ENCODE measurements around the gene RIOK3.
"Not testable (repeated sequence)": the region's sequence is repeated elsewhere in the genome, so short reads cannot be mapped to it uniquely, and the experiment has no call there.

The RIOK3 gene

DNA sequence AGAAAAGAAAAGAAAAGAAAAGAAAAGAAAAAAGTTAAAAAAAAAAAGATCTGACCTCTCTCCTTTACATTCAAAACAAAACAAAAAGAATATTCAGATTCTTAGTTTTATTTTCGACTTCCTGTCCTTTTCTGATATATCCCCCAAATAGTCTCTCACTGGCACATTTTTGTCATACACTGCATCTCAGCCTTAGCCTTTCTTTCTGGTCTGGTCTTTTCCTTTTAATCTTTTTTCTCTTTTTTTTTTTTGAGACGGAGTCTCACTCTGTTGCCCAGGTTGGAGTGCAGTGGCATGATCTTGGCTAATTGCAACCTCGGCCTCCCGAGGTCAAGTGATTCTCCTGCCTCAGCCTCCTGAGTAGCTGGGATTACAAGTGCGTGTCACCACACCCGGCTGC, 1.6 kb upstream of the RIOK3 start:
- no peak for DNase-seq

GRCh38 chr18:23452347-23452727, 750 bp upstream of the RIOK3 start:
- no peak for DNase-seq

GRCh38 chr18:23453680-23454058, 582 bp downstream of the RIOK3 start:
- DNase-seq: no peak

DNA sequence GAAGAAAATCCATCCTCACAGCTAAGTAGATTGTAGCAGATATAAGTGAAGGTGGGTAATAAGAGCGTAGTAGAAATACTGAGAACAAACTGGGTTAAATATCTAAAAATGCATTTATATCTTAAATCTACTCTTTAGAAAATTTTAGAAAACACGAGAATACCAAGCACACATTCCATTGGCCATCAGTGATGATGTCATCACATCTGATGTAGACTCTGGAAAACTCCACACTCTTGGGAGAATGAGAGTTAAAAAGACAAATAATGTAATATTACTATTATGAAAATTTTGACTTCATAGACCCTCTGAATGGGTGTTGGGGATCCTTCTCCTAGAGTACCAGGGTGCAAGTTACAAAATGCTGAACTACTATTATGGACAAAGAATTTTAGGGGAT, 3.7 kb downstream of the RIOK3 start:
- no peak for DNase-seq

DNA sequence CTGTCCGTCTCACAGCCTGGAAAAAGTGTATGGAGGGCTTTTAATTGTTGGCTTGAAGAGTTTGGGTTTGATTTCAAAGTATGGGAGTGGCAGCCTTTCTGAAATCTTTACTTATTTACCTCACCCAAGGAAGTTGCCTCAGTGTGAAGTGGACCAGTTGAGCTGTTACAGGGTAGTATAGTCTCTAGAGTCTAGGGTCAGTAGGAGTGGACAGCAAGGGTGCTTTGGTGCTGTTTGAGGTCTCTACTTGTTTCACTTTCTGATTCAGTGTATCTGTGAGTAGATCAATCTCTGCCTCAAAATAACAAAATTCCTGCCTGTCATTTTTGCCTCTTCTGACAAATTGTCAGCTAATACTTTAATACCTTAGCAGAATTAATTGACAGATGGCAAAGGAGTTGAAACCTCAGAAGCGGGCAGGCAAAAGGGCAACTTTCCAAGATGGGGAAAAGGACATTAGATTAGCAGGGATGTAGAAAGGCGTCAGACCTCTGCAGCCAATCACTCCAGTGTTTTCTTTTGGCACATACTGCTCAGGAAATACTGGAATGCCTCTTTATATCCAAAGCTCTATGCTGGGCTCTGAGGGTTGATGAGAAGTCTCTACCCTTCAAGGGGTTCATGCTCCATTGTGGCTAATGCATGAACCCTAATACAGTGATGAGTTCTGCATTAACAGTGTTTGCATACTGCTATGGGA, 5.9 kb downstream of the RIOK3 start:
- no peak for DNase-seq

- DNase-seq: no peak
These were observed 6.4 kb downstream of the RIOK3 start for GRCh38 chr18:23459530-23459921.

GRCh38 chr18:23460285-23461273, 7.5 kb downstream of the RIOK3 start:
- no peak for DNase-seq

DNA sequence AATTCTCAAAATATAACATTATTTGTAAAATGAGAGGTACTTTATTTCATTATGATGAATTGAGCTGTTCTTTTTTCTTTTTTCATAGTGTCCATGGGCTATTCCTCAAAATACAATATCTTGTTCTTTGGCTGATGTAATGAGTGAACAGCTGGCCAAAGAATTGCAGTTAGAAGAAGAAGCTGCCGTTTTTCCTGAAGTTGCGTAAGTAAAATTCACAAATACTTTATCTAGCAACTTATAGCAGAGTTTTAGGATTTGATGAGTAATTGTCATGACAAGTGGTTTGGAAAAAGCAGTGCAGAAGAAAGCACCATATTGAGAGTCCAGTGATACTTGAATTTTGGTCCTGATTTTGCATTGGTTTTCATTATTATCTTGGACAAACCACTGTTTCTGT, 9.8 kb downstream of the RIOK3 start:
- DNase-seq: no peak

GRCh38 chr18:23468753-23469459, 15.8 kb downstream of the RIOK3 start:
- no peak for DNase-seq

DNA sequence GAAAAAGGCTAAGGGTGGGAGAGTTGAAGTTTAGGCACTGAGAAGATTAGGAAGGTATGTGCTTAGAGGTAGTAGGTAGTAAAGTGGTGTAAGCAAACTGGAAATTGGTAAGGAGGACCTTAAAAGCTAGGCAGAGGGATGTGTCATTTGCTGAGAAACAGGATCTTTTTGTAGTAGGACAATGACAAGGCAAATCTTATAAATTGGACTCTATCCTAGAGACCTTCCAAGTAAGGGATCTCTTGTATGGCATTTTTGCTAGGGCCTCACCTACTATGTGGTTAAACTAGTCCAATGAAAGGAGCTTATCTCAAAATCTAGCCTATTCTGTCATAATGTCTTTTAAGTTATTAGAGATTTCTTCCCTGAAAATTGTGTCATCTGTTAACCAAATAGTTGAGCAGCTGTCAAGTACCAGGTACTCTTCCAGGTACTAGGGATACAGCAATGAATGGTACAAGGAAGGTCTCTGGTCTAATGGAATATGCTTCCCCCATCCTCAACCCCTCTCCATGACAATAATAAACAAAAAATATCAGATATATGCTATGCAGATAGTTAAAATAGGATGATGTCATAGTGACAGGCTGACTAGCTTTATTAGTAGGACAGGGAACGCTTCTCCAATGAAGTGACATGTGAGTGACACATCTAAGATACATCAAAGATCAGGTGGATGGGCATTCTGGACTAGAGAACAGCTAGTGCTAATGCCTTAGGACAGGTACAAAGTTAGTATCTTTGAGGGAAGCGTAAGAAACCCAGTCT, 17.7 kb downstream of the RIOK3 start:
- no peak for DNase-seq

GRCh38 chr18:23471486-23471885, 18.4 kb downstream of the RIOK3 start:
- no peak for DNase-seq

DNA sequence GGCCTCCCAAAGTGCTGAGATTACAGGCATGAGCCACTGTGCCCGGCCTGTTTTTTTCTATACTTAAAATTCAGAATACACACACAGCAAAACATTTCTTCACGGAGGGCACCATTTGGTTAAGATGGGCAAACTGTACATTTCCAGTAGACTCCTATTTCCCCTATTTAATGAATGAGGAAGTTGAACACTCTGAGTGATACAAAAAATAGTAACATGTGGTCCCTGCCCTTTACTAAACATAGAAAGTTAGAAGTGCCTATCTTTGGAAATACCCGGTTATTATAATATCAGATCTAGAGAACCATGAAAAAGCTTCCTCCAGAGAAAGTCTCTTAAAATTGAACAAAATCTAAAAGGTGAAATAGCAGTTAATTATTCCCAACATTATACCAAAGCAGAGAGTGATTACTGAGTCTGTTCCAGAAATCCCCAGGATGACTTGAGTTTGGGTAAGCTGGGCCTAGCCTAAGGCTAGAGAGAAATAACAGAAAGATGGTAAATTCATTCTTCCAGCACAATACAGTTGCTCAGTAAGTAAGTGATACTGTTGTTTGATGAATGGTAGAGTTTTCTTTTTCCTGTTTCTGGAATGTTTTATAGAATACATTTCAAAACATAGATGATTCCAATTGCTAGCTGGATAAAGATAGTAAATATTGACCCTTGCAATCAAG, 26.9 kb downstream of the RIOK3 start:
- no peak for DNase-seq

DNA sequence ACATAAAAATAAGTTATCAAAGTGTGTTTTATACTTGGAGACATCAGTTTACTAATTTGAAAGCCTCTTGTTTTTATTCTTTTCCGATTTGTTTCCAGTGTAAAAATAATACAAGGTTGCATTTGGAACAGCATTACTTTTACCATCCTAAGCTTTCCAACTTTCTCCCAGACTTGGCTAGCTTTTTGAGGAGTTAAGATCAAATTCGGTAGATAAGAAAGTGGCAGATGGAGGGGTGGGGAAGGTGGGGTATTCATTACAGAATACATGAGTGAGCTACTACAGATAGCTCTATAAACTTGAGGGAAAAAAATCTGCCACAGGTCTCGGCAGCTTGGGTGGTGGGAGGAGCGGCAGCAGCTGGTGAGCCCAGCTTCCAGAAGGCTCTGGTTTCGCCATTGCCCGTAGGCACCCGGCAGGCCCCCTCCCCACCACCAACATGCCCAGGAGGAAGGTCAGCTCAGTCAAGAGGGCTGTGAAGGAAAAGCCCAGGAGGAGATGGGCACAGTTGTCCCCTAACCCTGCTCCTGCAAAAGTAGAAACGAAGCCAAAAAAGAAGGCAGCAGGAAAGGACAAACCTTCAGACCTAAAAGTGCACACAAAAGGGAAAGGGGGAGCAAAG, 31.6 kb downstream of the RIOK3 start:
- no peak for DNase-seq

GRCh38 chr18:23485386-23485785, 32.3 kb downstream of the RIOK3 start:
- DNase-seq: no peak

DNA sequence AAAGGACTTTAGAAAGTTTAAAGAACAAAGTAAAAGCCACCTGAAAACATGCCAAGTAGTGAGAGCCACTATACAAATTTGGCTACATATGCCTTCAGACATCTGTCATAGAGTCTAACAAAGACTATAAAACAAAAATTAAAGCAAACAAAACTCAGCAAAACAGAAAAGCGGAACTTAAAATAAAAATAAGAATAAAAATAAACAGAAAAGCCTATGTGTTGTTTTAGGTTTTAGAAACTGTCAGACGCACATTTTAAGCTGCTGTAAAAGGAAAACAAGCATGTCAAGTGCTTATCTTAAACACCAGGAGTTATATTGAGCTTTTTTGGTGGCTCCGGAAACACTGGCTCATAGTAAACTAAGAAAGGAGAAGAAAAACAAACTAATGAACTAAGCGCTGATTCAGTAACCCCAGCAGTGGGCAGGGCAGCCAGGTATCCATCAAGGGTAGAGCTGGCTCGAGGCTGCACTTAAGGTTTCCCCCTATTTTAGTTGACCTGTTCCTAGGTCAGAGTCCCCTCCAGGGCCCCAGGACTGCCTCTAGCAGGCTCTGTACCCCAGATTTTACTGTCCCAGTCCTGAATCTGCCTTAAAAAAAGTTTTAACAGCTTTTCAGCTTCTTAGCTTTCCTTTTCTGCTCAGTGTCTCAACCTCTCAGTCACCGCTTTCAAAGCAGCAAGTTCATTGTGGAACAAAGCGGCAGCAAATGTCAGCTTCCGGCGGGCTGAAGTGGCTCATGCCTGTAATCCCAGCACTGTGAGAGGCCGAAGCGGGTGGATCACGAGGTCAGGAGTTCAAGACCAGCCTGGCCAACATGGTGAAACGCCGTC, 34.9 kb downstream of the RIOK3 start:
- no peak for DNase-seq

- not testable (repeated sequence) for DNase-seq
These were observed 36.5 kb downstream of the RIOK3 start for GRCh38 chr18:23489586-23489985.

- DNase-seq: no peak
These were observed 40.6 kb downstream of the RIOK3 start for GRCh38 chr18:23493654-23494053.

DNA sequence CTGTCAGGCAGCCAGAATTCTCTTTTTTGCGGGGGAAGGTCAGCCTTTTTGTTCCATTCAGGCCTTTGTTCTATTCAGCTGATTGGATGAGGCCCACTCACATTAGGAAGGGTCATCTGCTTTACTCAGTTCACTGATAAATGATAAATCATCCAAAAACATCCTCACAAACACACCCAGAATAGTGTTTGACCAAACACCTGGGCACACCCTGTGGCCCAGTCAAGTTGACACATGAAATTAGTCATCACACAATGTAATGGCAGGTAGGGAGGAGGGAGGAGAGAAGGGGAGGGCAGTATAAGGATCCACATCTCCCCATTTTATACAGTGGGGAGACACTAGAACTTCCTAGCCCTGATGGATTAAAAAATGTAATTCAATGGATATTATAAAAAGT, 41.9 kb downstream of the RIOK3 start:
- no peak for DNase-seq

DNA sequence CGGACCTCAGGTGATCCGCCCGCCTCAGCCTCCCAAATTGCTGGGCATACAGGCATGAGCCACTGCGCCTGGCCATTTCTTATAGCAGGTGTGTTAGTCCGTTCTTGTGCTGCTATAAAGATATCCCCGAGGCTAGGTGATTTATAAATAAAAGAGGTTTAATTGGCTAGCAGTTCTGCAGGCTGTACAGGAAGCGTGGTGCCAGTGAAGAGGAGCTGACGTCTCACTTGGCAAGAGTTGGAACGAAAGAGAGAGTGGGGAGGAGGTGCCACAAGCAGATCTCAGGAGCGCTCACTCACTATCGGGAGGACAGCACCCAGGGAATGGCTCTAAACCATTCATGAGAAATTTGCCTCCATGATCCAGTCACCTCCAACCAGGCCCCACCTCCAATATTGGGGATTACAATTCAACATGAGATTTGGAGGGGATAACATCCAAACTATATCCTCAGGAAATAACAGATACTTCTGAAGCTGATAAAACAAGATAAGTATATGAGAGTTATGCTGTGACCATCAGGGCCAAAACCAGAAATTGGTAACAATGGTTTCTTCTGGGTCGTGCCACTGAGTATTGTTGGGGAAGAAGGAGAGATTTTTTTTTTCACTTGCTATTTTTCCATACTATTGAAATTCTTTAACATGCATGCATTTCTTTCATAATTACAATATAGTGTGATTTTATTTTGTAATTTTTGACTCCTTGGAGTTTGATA, 42.8 kb downstream of the RIOK3 start:
- no peak for DNase-seq

DNA sequence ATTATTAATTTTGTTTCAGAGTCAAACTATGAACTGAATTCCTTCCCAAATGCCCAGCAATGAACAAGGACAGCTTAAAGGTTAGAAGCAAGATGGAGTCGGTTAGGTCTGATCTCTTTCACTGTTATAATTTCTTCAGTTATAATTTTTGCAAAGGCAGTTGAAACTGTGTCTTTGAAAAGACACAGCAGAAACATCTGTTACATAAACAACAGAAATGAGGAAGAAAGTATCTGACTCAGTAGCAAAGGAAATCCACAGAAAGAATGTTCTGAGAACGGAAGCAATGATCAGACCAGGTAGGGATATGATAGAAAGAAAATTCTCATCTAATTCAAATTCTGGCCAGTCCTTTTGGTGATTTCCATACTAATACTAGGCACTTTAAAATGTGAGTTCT, 45.0 kb downstream of the RIOK3 start:
- DNase-seq: no peak

All from islet precursor cell (in vitro differentiated cells).